H9 (cell line): ENCODE results near the gene LINC00632. TPM values are rescaled to one million over a fixed set of nuclear protein-coding genes. Genes with fewer than 3 reads are reported as not detected.

ENCODE experiments used
- DNase-seq: peaks from one replicate; pipeline ENCODE4 v3.0.0-alpha.2; 2017
- H2AFZ ChIP-seq: one replicate; pipeline ENCODE4 v1.6.1; 2013; ENCODE audit warnings: mild to moderate bottlenecking, low read length, control low read depth, moderate library complexity
- H2AK5ac ChIP-seq: 2 replicates; pipeline ENCODE4 v1.6.1; 2013; ENCODE audit warnings: low read length, control low read depth, mixed read lengths; ENCODE audit not compliant: insufficient read length
- H2BK120ac ChIP-seq: one replicate; pipeline ENCODE4 v1.6.1; 2013; ENCODE audit warnings: low read depth, mild to moderate bottlenecking, low read length, control low read depth, inconsistent platforms; ENCODE audit not compliant: poor library complexity, severe bottlenecking
- H2BK12ac ChIP-seq: 2 replicates; pipeline ENCODE4 v1.6.1; 2013; ENCODE audit warnings: low read length, control low read depth, mixed read lengths, low read depth; ENCODE audit not compliant: insufficient read length
- H2BK15ac ChIP-seq: 2 replicates; pipeline ENCODE4 v1.6.1; 2013; ENCODE audit warnings: low read depth, low read length, control low read depth
- H2BK20ac ChIP-seq: one replicate; pipeline ENCODE4 v1.6.1; 2013; ENCODE audit warnings: low read depth, mild to moderate bottlenecking, low read length, control low read depth, inconsistent platforms; ENCODE audit not compliant: poor library complexity, severe bottlenecking
- H2BK5ac ChIP-seq: 2 replicates; pipeline ENCODE4 v1.6.1; 2013; ENCODE audit warnings: low read length, control low read depth, mixed read lengths; ENCODE audit not compliant: insufficient read length
- H3K14ac ChIP-seq: 2 replicates; pipeline ENCODE4 v1.6.1; 2013; ENCODE audit warnings: low read length, control low read depth; ENCODE audit not compliant: insufficient read depth
- H3K18ac ChIP-seq: 2 replicates; pipeline ENCODE4 v1.6.1; 2013; ENCODE audit warnings: low read depth, mild to moderate bottlenecking, mixed read lengths, low read length, control low read depth; ENCODE audit not compliant: insufficient read length
- H3K23ac ChIP-seq: 2 replicates; pipeline ENCODE4 v1.6.1; 2013; ENCODE audit warnings: low read length, control low read depth, mixed read lengths, low read depth; ENCODE audit not compliant: insufficient read length
- H3K23me2 ChIP-seq: 2 replicates; pipeline ENCODE4 v1.6.1; 2013; ENCODE audit warnings: low read depth, mild to moderate bottlenecking, mixed read lengths, low read length, control low read depth; ENCODE audit not compliant: insufficient read length, poor library complexity, severe bottlenecking
- H3K27ac ChIP-seq: 2 replicates; pipeline ENCODE4 v1.5.1; 2013; ENCODE audit warnings: low read length, control low read depth, mixed read lengths, low read depth; ENCODE audit not compliant: insufficient read length
- H3K27me3 ChIP-seq: 2 replicates; pipeline ENCODE4 v1.6.1; 2013; ENCODE audit warnings: low read length, control low read depth, inconsistent platforms; ENCODE audit not compliant: insufficient read depth
- H3K4ac ChIP-seq: 2 replicates; pipeline ENCODE4 v1.6.1; 2013; ENCODE audit warnings: low read depth, mild to moderate bottlenecking, control low read depth, inconsistent platforms, low read length, moderate library complexity
- H3K4me1 ChIP-seq: 2 replicates; pipeline ENCODE4 v1.6.1; 2013; ENCODE audit warnings: low read length, control low read depth, inconsistent platforms; ENCODE audit not compliant: insufficient read depth
- H3K4me2 ChIP-seq: 2 replicates; pipeline ENCODE4 v1.6.1; 2013; ENCODE audit warnings: low read length, control low read depth, mixed read lengths; ENCODE audit not compliant: insufficient read length, insufficient read depth
- H3K56ac ChIP-seq: 2 replicates; pipeline ENCODE4 v1.6.1; 2013; ENCODE audit warnings: low read depth, mild to moderate bottlenecking, mixed read lengths, low read length, control low read depth; ENCODE audit not compliant: insufficient read length
- H3K79me1 ChIP-seq: 2 replicates; pipeline ENCODE4 v1.6.1; 2013; ENCODE audit warnings: low read depth, mild to moderate bottlenecking, moderate library complexity, low read length, control low read depth, inconsistent platforms; ENCODE audit not compliant: insufficient read depth, poor library complexity, severe bottlenecking
- H3K79me2 ChIP-seq: 2 replicates; pipeline ENCODE4 v1.6.1; 2013; ENCODE audit warnings: low read length, control low read depth, inconsistent platforms; ENCODE audit not compliant: insufficient read depth
- H3K9ac ChIP-seq: 2 replicates; pipeline ENCODE4 v1.6.1; 2013; ENCODE audit warnings: low read length, control low read depth, mixed read lengths; ENCODE audit not compliant: insufficient read length; ENCODE audit errors: extremely low read depth
- H3K9me3 ChIP-seq: one replicate; pipeline ENCODE4 v1.6.1; 2013; ENCODE audit warnings: low read depth, low read length, inconsistent platforms; ENCODE audit not compliant: control insufficient read depth
- H3T11ph ChIP-seq: one replicate; pipeline ENCODE4 v1.6.1; 2013; ENCODE audit warnings: mild to moderate bottlenecking, low read length, control low read depth, inconsistent platforms
- H4K20me1 ChIP-seq: one replicate; pipeline ENCODE4 v1.6.1; 2013; ENCODE audit not compliant: control insufficient read depth, insufficient read length, insufficient read depth
- H4K5ac ChIP-seq: 2 replicates; pipeline ENCODE4 v1.6.1; 2013; ENCODE audit warnings: low read depth, mild to moderate bottlenecking, mixed read lengths, low read length, control low read depth; ENCODE audit not compliant: insufficient read length
- H4K8ac ChIP-seq: replicated peaks from 2 replicates; pipeline ENCODE4 v1.6.1; 2013; ENCODE audit warnings: low read length, control low read depth, mixed read lengths, low read depth; ENCODE audit not compliant: insufficient read length
- H4K91ac ChIP-seq: 2 replicates; pipeline ENCODE4 v1.6.1; 2013; ENCODE audit warnings: low read depth, mild to moderate bottlenecking, moderate library complexity, mixed read lengths, low read length, control low read depth; ENCODE audit not compliant: insufficient read length
- H3K27ac Mint-ChIP-seq, 3 experiments: 2 replicates in 2 of 3; 3 replicates in 1 of 3; pipeline ENCODE4 v1.8.0; 2020 to 2021; ENCODE audit warnings: mixed read lengths in 3 of 3, mild to moderate bottlenecking in 1 of 3, moderate library complexity in 1 of 3
- H3K27me3 Mint-ChIP-seq: 2 replicates; pipeline ENCODE4 v1.8.0; 2021; ENCODE audit warnings: low read depth, mild to moderate bottlenecking, moderate library complexity, mixed read lengths
- H3K36me3 Mint-ChIP-seq, 3 experiments: 2 replicates in 2 of 3; 3 replicates in 1 of 3; pipeline ENCODE4 v1.8.0; 2020 to 2021; ENCODE audit warnings: low read depth in 3 of 3, mixed read lengths in 3 of 3; ENCODE audit not compliant: insufficient read depth in 1 of 3
- H3K4me1 Mint-ChIP-seq, 2 experiments: 2 replicates each; pipeline ENCODE4 v1.8.0; 2020; ENCODE audit warnings: mixed read lengths in 2 of 2
- H3K4me3 Mint-ChIP-seq, 2 experiments: 2 replicates in 1 of 2; 3 replicates in 1 of 2; pipeline ENCODE4 v1.8.0; 2020 to 2021; ENCODE audit warnings: mild to moderate bottlenecking in 2 of 2, mixed read lengths in 2 of 2, moderate library complexity in 1 of 2
- H3K9me3 Mint-ChIP-seq, 2 experiments: 2 replicates in 1 of 2; 3 replicates in 1 of 2; pipeline ENCODE4 v1.8.0; 2020; ENCODE audit warnings: mild to moderate bottlenecking in 2 of 2, mixed read lengths in 2 of 2, moderate library complexity in 1 of 2
- CTCF ChIP-seq: fragments of 200-600 bp; sonication (generic); conservative IDR thresholded peaks from 3 replicates; pipeline ENCODE4 v1.8.0; 2021; ENCODE audit warnings: antibody characterized with exemption, mild to moderate bottlenecking
- WGBS: extraction: QIAGEN DNeasy Blood & Tissue Kit; methylation state at CpG from one replicate; pipeline ENCODE4 v1.1.7; 2013; ENCODE audit warnings: missing lambda C conversion rate, low lambda C conversion rate, mixed read lengths; ENCODE audit not compliant: insufficient read length; ENCODE audit errors: extremely low coverage; 5-methylcytosine and 5-hydroxymethylcytosine counted together
- total RNA-seq: library from RNA; stranded (reverse); gene quantifications from 2 replicates; pipeline ENCODE4 v1.2.1, GENCODE V29; 2021

Gene LINC00632
- total RNA-seq, 1 experiment from 2014 or later: 46.3 TPM

DNA sequence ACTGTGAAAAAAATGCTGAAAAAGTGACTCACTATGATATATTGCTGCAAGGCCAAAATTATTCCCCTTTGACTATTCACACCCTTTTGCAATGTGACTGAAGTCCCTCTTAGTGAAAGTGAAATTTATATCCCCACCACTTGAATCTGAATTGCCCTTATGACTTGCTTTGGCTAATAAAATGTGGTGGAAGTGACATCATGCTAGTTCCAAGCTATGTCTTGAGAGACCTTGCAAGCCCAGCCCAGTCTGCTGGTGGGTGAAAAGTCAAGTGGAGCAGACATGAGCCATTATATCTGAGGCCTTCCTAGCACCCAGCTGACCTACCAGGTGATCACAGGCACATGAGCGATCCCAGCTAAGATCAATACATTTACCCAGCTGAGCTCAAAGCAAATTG, 94.7 kb downstream of the LINC00632 start:
- no peak for DNase-seq
- H2BK5ac ChIP-seq: no peak overlapping the region
- H2BK15ac ChIP-seq: no peak overlapping the region
- H4K20me1 ChIP-seq: no peaks in the 10 kb centered on the region
- H3K4me1 ChIP-seq: no peaks in the 10 kb centered on the region
- no peak for TF ChIP-seq CTCF
- Mint-ChIP-seq H3K4me1 (no peaks in the 10 kb centered on the region), H3K9me3 (peaks cover 77 to 82% of the 10 kb centered on the region in 2 experiments), H3K4me3 (no peak overlapping the region), H3K27ac (no peak overlapping the region), H3K36me3 (peaks cover 4 to 19% (median 16%) of the 10 kb centered on the region in 3 experiments), H3K27me3 (no peaks in the 10 kb centered on the region)
- no peak overlapping the region for H2AFZ ChIP-seq
- no peak overlapping the region for H3K18ac ChIP-seq
- H2BK120ac ChIP-seq: no peak overlapping the region
- no peak overlapping the region for H3K23ac ChIP-seq
- no peak overlapping the region for H3K27ac ChIP-seq
- H3T11ph ChIP-seq: no peak overlapping the region
- no peak overlapping the region for H2BK12ac ChIP-seq
- no peak overlapping the region for H3K9ac ChIP-seq
- no peak overlapping the region for H3K56ac ChIP-seq
- no peak overlapping the region for H4K91ac ChIP-seq
- H4K5ac ChIP-seq: no peak overlapping the region
- H3K27me3 ChIP-seq: no peaks in the 10 kb centered on the region
- no peak overlapping the region for H3K4ac ChIP-seq
- no peak overlapping the region for H4K8ac ChIP-seq
- no peaks in the 10 kb centered on the region for H3K79me2 ChIP-seq
- no peak overlapping the region for H3K14ac ChIP-seq
- H3K23me2 ChIP-seq: no peaks in the 10 kb centered on the region
- peaks cover 19% of the 10 kb centered on the region for H3K9me3 ChIP-seq
- H2AK5ac ChIP-seq: no peak overlapping the region
- H2BK20ac ChIP-seq: no peak overlapping the region
- WGBS: no CpG with 5 or more reads among the region's 1 CpG
- H3K79me1 ChIP-seq: no peaks in the 10 kb centered on the region
- H3K4me2 ChIP-seq: no peak overlapping the region
